WTC11 (cell line): ENCODE measurements around the gene CCDC126. TPM values are rescaled to one million over a fixed set of nuclear protein-coding genes. Genes with fewer than 3 reads are reported as not detected.

Source experiments
- ATAC-seq: fragments of 200-7000 bp; cut with Tn5 transposase; 2 replicates; pipeline ENCODE4 v1.10.0; 2021; ENCODE audit warnings: mild to moderate bottlenecking, moderate library complexity
- CTCF ChIA-PET: fragments of 300-600 bp; sonication (Branson Sonifier 250); formaldehyde crosslinking; loops from one replicate; lab custom pipeline; 2021; ENCODE audit warnings: antibody characterized with exemption; lab: Charles Lee
- POLR2A ChIA-PET: fragments of 350-600 bp; sonication (Branson Sonifier 250); formaldehyde crosslinking; loops from one replicate; lab custom pipeline; 2021; ENCODE audit warnings: antibody characterized with exemption; lab: Charles Lee
- DNase-seq: peaks from one replicate; pipeline ENCODE4 v3.0.0; 2021; ENCODE audit warnings: low spot score
- H3K27ac Mint-ChIP-seq: 2 replicates; pipeline ENCODE4 v1.8.0; 2021; ENCODE audit warnings: mixed read lengths
- H3K27me3 Mint-ChIP-seq: 2 replicates; pipeline ENCODE4 v1.8.0; 2021; ENCODE audit warnings: low read depth, mild to moderate bottlenecking, moderate library complexity, mixed read lengths
- H3K36me3 Mint-ChIP-seq: 2 replicates; pipeline ENCODE4 v1.8.0; 2021; ENCODE audit warnings: mixed read lengths
- H3K4me1 Mint-ChIP-seq: 2 replicates; pipeline ENCODE4 v1.8.0; 2022; ENCODE audit warnings: mixed read lengths
- H3K4me3 Mint-ChIP-seq: 2 replicates; pipeline ENCODE4 v1.8.0; 2021; ENCODE audit warnings: mild to moderate bottlenecking, moderate library complexity, mixed read lengths
- H3K9me3 Mint-ChIP-seq: 2 replicates; pipeline ENCODE4 v1.8.0; 2021; ENCODE audit warnings: mixed read lengths
- CREB1 ChIP-seq: sonication (generic); formaldehyde crosslinking; IDR thresholded peaks from 2 replicates; pipeline ENCODE4 v1.8.0; 2023; ENCODE audit warnings: mild to moderate bottlenecking, missing genetic modification reagents
- GABPB1 ChIP-seq: sonication (generic); formaldehyde crosslinking; IDR thresholded peaks from 2 replicates; pipeline ENCODE4 v1.8.1; 2023; ENCODE audit warnings: mild to moderate bottlenecking, missing genetic modification reagents
- GRHL2 ChIP-seq: fragments of 250-450 bp; sonication (Bioruptor Pico); IDR thresholded peaks from 2 replicates; pipeline ENCODE4 v1.8.0; 2022; ENCODE audit warnings: mild to moderate bottlenecking, moderate library complexity; ENCODE audit not compliant: insufficient replicate concordance, severe bottlenecking
- NFATC4 ChIP-seq: fragments of 250-450 bp; sonication (Bioruptor Pico); IDR thresholded peaks from 2 replicates; pipeline ENCODE4 v1.9.0; 2021; ENCODE audit warnings: mild to moderate bottlenecking
- NR2C2 ChIP-seq: sonication (generic); formaldehyde crosslinking; IDR thresholded peaks from 2 replicates; pipeline ENCODE4 v1.8.0; 2022; ENCODE audit warnings: mild to moderate bottlenecking, missing genetic modification reagents
- NR3C1 ChIP-seq: sonication (generic); formaldehyde crosslinking; conservative IDR thresholded peaks from 2 replicates; pipeline ENCODE4 v1.8.1; 2023; ENCODE audit warnings: low read depth, mild to moderate bottlenecking, missing genetic modification reagents
- OVOL2 ChIP-seq: fragments of 250-450 bp; sonication (Bioruptor Pico); IDR thresholded peaks from 2 replicates; pipeline ENCODE4 v1.9.0; 2021; ENCODE audit warnings: mild to moderate bottlenecking, borderline replicate concordance
- RORB ChIP-seq: fragments of 250-450 bp; sonication (Bioruptor Pico); IDR thresholded peaks from 2 replicates; pipeline ENCODE4 v1.9.0; 2021; ENCODE audit warnings: mild to moderate bottlenecking
- SMAD4 ChIP-seq: sonication (generic); formaldehyde crosslinking; IDR thresholded peaks from 2 replicates; pipeline ENCODE4 v1.8.0; 2022; ENCODE audit warnings: mild to moderate bottlenecking, missing genetic modification reagents
- TCF7 ChIP-seq: sonication (generic); formaldehyde crosslinking; IDR thresholded peaks from 2 replicates; pipeline ENCODE4 v1.8.0; 2022; ENCODE audit warnings: mild to moderate bottlenecking, low read depth, missing genetic modification reagents, moderate library complexity
- TEAD1 ChIP-seq: sonication (generic); formaldehyde crosslinking; IDR thresholded peaks from 2 replicates; pipeline ENCODE4 v1.8.0; 2022; ENCODE audit warnings: mild to moderate bottlenecking, missing genetic modification reagents
- TEAD4 ChIP-seq: sonication (generic); formaldehyde crosslinking; IDR thresholded peaks from 2 replicates; pipeline ENCODE4 v1.8.0; 2022; ENCODE audit warnings: mild to moderate bottlenecking, missing genetic modification reagents
- ZNF121 ChIP-seq: sonication (generic); formaldehyde crosslinking; IDR thresholded peaks from 2 replicates; pipeline ENCODE4 v1.8.0; 2023; ENCODE audit warnings: missing genetic modification reagents
- ZNF416 ChIP-seq: fragments of 250-450 bp; sonication (Bioruptor Pico); IDR thresholded peaks from 2 replicates; pipeline ENCODE4 v1.9.0; 2021; ENCODE audit warnings: mild to moderate bottlenecking, inconsistent platforms
- total RNA-seq: library from RNA; stranded (reverse); gene quantifications from 3 replicates; pipeline ENCODE4 v1.2.3, GENCODE V29; 2021
- TF ChIP-seq, protein P1 (sequence below): fragments of 200-600 bp; IDR thresholded peaks from 2 replicates; pipeline ENCODE4 v1.8.0; 2022; ENCODE audit warnings: antibody characterized with exemption
- TF ChIP-seq, protein P2 (sequence below): sonication (generic); formaldehyde crosslinking; IDR thresholded peaks from 2 replicates; pipeline ENCODE4 v1.8.0; 2022; ENCODE audit warnings: mild to moderate bottlenecking, missing genetic modification reagents
- TF ChIP-seq, protein P3 (sequence below): sonication (generic); formaldehyde crosslinking; IDR thresholded peaks from 2 replicates; pipeline ENCODE4 v1.8.0; 2022; ENCODE audit warnings: mild to moderate bottlenecking, missing genetic modification reagents
- TF ChIP-seq, protein P4 (sequence below): sonication (generic); formaldehyde crosslinking; IDR thresholded peaks from 2 replicates; pipeline ENCODE4 v1.8.0; 2022; ENCODE audit warnings: missing genetic modification reagents
- TF ChIP-seq, protein P5 (sequence below): sonication (generic); formaldehyde crosslinking; IDR thresholded peaks from 2 replicates; pipeline ENCODE4 v1.8.1; 2022; ENCODE audit warnings: low read depth, mild to moderate bottlenecking, moderate library complexity, missing genetic modification reagents, borderline replicate concordance
- TF ChIP-seq, protein P6 (sequence below): sonication (generic); formaldehyde crosslinking; IDR thresholded peaks from 2 replicates; pipeline ENCODE4 v1.8.1; 2022; ENCODE audit warnings: missing genetic modification reagents, borderline replicate concordance
- TF ChIP-seq, protein P7 (sequence below): sonication (generic); formaldehyde crosslinking; IDR thresholded peaks from 2 replicates; pipeline ENCODE4 v1.8.1; 2023; ENCODE audit warnings: mild to moderate bottlenecking, missing genetic modification reagents, moderate library complexity
- TF ChIP-seq, protein P8 (sequence below): sonication (generic); formaldehyde crosslinking; IDR thresholded peaks from 2 replicates; pipeline ENCODE4 v1.8.1; 2022; ENCODE audit warnings: low read depth, missing genetic modification reagents, borderline replicate concordance

The CCDC126 gene
- total RNA-seq, 1 experiment from 2014 or later = 5.1 TPM

DNA sequence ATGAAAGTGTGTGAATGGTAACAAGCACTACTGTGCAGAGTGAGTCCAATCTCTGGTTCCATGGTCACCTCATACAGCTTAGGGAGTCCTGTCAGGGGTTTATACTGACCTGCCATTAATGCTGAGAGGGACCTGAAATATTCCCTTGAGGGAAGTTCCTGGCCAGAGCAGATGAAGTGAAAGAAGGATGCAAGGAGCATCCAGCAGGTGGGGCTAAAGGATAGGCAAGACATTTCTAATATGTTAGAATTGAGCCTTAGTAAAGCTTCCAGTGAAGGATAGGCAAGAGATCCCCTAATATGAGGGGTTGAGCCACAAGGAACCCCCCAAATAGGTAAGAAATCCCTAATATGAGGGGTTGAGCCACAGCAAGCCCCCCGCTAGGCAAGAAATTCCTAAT lies 57.3 kb downstream of the CCDC126 start:
- no peak overlapping the region for H3K4me3 Mint-ChIP-seq
- H3K27ac Mint-ChIP-seq = no peak overlapping the region
- H3K27me3 Mint-ChIP-seq = no peaks in the 10 kb centered on the region; the same call in none of the 2 replicates
- H3K36me3 Mint-ChIP-seq = peaks cover 23% of the 10 kb centered on the region
- peak; percentile 75 for ATAC-seq
- TF ChIP-seq, protein P1, sequence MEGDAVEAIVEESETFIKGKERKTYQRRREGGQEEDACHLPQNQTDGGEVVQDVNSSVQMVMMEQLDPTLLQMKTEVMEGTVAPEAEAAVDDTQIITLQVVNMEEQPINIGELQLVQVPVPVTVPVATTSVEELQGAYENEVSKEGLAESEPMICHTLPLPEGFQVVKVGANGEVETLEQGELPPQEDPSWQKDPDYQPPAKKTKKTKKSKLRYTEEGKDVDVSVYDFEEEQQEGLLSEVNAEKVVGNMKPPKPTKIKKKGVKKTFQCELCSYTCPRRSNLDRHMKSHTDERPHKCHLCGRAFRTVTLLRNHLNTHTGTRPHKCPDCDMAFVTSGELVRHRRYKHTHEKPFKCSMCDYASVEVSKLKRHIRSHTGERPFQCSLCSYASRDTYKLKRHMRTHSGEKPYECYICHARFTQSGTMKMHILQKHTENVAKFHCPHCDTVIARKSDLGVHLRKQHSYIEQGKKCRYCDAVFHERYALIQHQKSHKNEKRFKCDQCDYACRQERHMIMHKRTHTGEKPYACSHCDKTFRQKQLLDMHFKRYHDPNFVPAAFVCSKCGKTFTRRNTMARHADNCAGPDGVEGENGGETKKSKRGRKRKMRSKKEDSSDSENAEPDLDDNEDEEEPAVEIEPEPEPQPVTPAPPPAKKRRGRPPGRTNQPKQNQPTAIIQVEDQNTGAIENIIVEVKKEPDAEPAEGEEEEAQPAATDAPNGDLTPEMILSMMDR = peak; percentile 46
- TF ChIP-seq RORB (CRISPR knock-in tag) (no peak), SMAD4 (no peak)
- peaks cover 40% of the 10 kb centered on the region for H3K9me3 Mint-ChIP-seq
- ChIA-PET CTCF (interaction anchor here (0.6 to 2.3 kb wide), 9 partner anchors 8 to 408 kb away, joined by 3 to 25 read pairs (median 5); partner anchors contain the start of genes FAM221A and GPNMB), POLR2A (no interaction called here)
- H3K4me1 Mint-ChIP-seq = 0 out of 2 replicates have a peak, but pooled peaks cover 3% of the 10 kb centered on the region
- peak; percentile 61 for DNase-seq

DNA sequence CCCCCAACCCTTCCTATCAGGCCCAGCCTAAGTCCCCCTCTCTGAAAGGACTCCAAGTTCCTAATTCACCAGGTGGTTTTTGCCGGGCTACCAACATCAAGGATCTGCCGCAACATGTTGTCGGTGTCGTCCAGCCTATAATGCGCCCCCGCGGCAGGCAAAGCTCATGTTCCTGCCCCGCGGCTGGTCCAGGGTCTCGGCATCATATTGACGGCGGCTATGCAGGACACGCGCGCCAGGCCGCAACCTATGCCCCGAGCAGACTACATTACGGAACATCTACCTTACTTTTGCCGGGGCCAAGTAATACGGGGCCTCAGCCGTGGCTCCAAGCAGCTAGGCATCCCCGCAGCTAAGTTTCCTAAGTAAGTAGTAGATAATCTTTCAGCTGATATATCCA lies 58.3 kb downstream of the CCDC126 start:
- H3K27me3 Mint-ChIP-seq = no peaks in the 10 kb centered on the region; the same call in none of the 2 replicates
- peaks cover 27% of the 10 kb centered on the region for H3K36me3 Mint-ChIP-seq
- ChIA-PET CTCF (interaction anchor here (0.6 to 2.3 kb wide), 5 partner anchors 25 to 324 kb away, joined by 3 to 25 read pairs (median 5); partner anchors contain the start of gene FAM221A), POLR2A (no interaction called here)
- H3K9me3 Mint-ChIP-seq = peaks cover 43% of the 10 kb centered on the region
- peaks cover 5% of the 10 kb centered on the region for H3K4me1 Mint-ChIP-seq
- no peak for DNase-seq
- H3K27ac Mint-ChIP-seq = no peak overlapping the region
- no peak overlapping the region for H3K4me3 Mint-ChIP-seq
- TF ChIP-seq TEAD1 (CRISPR knock-in tag) (no peak), TEAD4 (no peak), NR3C1 (CRISPR knock-in tag) (no peak), NFATC4 (no peak), ZNF416 (CRISPR knock-in tag) (no peak), OVOL2 (CRISPR knock-in tag) (no peak), TCF7 (CRISPR knock-in tag) (no peak), GRHL2 (CRISPR knock-in tag) (no peak), CREB1 (CRISPR knock-in tag) (no peak), NR2C2 (CRISPR knock-in tag) (no peak), ZNF121 (CRISPR knock-in tag) (no peak), GABPB1 (CRISPR knock-in tag) (no peak)
- TF ChIP-seq, protein P2, sequence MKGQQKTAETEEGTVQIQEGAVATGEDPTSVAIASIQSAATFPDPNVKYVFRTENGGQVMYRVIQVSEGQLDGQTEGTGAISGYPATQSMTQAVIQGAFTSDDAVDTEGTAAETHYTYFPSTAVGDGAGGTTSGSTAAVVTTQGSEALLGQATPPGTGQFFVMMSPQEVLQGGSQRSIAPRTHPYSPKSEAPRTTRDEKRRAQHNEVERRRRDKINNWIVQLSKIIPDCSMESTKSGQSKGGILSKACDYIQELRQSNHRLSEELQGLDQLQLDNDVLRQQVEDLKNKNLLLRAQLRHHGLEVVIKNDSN = no peak
- TF ChIP-seq, protein P3, sequence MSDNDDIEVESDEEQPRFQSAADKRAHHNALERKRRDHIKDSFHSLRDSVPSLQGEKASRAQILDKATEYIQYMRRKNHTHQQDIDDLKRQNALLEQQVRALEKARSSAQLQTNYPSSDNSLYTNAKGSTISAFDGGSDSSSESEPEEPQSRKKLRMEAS (CRISPR knock-in tag) = no peak
- TF ChIP-seq, protein P4, sequence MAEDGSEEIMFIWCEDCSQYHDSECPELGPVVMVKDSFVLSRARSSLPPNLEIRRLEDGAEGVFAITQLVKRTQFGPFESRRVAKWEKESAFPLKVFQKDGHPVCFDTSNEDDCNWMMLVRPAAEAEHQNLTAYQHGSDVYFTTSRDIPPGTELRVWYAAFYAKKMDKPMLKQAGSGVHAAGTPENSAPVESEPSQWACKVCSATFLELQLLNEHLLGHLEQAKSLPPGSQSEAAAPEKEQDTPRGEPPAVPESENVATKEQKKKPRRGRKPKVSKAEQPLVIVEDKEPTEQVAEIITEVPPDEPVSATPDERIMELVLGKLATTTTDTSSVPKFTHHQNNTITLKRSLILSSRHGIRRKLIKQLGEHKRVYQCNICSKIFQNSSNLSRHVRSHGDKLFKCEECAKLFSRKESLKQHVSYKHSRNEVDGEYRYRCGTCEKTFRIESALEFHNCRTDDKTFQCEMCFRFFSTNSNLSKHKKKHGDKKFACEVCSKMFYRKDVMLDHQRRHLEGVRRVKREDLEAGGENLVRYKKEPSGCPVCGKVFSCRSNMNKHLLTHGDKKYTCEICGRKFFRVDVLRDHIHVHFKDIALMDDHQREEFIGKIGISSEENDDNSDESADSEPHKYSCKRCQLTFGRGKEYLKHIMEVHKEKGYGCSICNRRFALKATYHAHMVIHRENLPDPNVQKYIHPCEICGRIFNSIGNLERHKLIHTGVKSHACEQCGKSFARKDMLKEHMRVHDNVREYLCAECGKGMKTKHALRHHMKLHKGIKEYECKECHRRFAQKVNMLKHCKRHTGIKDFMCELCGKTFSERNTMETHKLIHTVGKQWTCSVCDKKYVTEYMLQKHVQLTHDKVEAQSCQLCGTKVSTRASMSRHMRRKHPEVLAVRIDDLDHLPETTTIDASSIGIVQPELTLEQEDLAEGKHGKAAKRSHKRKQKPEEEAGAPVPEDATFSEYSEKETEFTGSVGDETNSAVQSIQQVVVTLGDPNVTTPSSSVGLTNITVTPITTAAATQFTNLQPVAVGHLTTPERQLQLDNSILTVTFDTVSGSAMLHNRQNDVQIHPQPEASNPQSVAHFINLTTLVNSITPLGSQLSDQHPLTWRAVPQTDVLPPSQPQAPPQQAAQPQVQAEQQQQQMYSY (CRISPR knock-in tag) = no peak
- TF ChIP-seq, protein P5, sequence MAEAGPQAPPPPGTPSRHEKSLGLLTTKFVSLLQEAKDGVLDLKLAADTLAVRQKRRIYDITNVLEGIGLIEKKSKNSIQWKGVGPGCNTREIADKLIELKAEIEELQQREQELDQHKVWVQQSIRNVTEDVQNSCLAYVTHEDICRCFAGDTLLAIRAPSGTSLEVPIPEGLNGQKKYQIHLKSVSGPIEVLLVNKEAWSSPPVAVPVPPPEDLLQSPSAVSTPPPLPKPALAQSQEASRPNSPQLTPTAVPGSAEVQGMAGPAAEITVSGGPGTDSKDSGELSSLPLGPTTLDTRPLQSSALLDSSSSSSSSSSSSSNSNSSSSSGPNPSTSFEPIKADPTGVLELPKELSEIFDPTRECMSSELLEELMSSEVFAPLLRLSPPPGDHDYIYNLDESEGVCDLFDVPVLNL (CRISPR knock-in tag) = no peak
- TF ChIP-seq, protein P6, sequence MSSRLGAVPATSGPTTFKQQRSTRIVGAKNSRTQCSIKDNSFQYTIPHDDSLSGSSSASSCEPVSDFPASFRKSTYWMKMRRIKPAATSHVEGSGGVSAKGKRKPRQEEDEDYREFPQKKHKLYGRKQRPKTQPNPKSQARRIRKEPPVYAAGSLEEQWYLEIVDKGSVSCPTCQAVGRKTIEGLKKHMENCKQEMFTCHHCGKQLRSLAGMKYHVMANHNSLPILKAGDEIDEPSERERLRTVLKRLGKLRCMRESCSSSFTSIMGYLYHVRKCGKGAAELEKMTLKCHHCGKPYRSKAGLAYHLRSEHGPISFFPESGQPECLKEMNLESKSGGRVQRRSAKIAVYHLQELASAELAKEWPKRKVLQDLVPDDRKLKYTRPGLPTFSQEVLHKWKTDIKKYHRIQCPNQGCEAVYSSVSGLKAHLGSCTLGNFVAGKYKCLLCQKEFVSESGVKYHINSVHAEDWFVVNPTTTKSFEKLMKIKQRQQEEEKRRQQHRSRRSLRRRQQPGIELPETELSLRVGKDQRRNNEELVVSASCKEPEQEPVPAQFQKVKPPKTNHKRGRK (CRISPR knock-in tag) = no peak
- TF ChIP-seq, protein P7, sequence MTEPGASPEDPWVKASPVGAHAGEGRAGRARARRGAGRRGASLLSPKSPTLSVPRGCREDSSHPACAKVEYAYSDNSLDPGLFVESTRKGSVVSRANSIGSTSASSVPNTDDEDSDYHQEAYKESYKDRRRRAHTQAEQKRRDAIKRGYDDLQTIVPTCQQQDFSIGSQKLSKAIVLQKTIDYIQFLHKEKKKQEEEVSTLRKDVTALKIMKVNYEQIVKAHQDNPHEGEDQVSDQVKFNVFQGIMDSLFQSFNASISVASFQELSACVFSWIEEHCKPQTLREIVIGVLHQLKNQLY (CRISPR knock-in tag) = no peak
- TF ChIP-seq, protein P8, sequence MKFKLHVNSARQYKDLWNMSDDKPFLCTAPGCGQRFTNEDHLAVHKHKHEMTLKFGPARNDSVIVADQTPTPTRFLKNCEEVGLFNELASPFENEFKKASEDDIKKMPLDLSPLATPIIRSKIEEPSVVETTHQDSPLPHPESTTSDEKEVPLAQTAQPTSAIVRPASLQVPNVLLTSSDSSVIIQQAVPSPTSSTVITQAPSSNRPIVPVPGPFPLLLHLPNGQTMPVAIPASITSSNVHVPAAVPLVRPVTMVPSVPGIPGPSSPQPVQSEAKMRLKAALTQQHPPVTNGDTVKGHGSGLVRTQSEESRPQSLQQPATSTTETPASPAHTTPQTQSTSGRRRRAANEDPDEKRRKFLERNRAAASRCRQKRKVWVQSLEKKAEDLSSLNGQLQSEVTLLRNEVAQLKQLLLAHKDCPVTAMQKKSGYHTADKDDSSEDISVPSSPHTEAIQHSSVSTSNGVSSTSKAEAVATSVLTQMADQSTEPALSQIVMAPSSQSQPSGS (CRISPR knock-in tag) = no peak
- no peak for ATAC-seq
